NCI-H524 (cell line): ENCODE measurements around the gene INPP5J.
A peak's percentile ranks its signal among the peaks of the same experiment; 100 is the strongest.
"Not testable (repeated sequence)": the region's sequence is repeated elsewhere in the genome, so short reads cannot be mapped to it uniquely, and the experiment has no call there.

Experiments used
- DNase-seq, 2 experiments: peaks; one replicate each; lab custom pipeline; 2025; lab: John Stamatoyannopoulos, UW

INPP5J gene

GRCh38 chr22:31088233-31088986 lies 34.4 kb upstream of the INPP5J start:
- DNase-seq, result no peak

DNA sequence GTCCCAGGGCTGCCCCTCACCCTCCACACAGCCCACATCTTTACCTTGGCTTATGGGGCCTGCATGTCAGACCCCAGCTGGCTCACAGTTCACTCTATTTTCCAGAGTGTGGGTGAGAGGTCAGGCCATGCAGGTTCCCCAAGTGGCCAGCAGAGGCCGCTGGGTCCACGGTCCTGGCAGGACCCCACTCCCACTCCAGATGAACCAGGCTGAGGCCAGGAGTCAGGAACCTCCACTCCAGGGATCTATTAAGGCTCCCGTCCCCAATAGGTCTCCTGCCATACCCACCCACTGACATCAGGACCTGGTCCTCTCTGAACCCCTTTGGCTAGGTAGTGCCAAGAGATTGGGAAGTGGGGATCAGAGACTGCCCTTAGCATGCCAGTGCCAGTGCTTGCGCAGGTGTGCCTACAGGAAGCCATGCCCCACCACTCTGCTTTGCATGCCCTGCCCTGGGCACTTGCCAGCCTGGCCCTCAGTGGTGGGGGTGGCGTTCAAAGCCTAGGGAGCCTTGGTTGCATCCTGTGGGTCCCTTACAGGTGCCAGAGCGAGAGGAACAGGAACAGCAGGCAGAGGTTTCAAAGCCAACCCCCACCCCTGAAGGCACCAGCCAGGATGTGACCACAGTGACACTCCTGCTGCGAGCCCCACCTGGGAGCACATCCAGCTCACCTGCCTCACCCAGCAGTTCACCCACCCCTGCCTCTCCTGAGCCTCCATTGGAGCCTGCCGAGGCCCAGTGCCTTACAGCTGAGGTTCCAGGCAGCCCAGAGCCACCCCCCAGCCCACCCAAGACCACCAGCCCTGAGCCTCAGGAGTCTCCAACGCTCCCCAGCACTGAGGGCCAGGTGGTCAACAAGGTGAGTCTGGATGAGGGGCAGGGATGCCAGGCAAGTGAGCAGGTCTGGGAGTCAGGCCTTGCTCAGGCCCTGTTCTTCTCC lies 33.3 kb upstream of the INPP5J start:
- peak; percentile 25 to 59 for DNase-seq

DNA sequence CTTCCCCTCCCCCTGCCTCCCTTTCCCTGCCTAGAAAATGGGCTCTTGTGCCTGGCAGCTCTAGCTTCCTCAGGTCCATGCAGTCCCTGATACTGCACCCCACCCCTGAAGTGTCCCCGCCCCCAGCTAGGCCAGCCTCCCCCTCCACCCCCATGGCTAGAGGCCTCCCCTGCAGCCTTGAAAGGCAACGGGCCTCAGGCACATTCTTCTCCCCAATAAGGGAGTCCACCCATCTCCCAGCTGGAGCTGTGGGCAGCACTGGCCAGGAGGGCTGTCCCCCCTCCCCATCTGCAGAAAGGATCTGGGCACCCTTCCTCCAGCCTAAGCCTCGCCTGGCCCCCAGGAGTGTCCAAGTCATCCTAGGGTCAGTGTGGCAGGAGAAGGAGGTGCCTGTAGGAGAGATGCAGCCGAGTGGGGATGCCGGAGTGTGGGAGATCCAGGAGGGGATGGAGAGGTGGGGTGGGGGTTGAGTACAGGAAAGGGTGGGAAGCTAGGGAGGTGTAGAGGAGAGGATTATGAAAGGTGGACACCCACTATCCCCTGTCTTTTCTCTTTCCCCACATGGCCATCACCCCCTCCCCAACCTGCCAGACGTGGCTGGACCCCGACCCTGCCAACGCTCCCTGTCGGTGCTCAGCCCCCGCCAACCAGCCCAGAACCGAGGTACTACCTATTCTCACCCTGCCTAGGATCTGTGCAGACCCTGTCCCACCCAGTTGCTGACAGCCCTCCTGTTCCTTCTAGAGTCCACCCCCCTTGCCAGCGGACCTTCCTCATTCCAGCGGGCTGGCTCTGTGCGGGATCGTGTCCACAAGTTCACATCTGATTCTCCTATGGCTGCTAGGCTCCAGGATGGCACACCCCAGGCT lies 32.3 kb upstream of the INPP5J start:
- no peak for DNase-seq

DNA sequence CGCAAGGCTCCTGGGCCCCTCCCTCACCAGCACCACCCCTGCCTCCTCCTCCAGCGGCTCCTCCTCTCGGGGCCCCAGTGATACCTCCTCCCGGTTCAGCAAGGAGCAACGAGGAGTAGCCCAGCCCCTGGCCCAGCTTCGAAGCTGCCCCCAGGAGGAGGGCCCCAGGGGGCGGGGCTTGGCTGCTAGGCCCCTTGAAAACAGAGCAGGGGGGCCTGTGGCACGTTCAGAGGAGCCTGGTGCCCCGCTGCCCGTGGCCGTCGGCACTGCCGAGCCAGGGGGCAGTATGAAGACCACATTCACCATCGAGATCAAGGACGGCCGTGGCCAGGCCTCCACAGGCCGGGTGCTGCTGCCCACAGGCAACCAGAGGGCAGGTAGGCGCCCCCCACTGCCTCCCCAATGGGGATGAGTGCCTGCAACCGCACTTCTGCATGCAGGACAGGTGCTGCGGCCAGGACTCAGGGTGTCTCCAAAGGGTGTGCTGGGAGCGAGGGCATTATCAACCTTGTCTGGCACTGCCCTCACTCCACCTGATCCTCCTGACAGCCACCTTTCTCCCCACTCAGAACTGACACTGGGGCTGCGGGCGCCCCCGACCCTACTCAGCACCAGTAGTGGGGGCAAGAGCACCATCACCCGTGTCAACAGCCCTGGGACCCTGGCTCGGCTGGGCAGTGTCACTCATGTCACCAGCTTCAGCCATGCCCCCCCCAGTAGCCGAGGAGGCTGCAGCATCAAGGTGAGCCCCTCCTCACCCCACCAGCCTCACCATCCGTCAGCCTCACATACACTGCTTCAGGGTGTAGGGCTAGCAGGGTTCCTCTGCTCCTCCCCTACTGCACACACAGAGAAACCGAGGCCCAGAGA lies 31.4 kb upstream of the INPP5J start:
- no peak for DNase-seq

DNA sequence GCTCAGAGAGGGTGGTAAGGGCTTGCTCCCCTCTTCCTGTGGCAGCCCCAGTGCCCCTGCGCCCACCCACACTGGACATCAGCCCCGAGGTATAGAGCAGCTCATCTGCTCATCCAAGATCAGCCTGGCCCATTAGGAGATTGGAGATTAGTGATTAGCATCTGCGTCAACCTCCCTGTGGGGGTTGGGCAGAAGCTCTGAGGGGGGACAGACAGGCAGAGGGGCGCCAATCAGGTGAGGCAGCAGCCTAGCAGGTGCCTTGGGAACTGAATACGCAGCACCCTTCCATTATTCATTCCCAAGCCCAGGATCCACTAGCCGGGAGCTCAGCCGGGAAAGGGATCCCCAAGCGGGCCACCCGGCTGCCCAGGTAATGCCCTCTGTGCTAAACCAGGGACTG lies 30.6 kb upstream of the INPP5J start:
- DNase-seq, result no peak

DNA sequence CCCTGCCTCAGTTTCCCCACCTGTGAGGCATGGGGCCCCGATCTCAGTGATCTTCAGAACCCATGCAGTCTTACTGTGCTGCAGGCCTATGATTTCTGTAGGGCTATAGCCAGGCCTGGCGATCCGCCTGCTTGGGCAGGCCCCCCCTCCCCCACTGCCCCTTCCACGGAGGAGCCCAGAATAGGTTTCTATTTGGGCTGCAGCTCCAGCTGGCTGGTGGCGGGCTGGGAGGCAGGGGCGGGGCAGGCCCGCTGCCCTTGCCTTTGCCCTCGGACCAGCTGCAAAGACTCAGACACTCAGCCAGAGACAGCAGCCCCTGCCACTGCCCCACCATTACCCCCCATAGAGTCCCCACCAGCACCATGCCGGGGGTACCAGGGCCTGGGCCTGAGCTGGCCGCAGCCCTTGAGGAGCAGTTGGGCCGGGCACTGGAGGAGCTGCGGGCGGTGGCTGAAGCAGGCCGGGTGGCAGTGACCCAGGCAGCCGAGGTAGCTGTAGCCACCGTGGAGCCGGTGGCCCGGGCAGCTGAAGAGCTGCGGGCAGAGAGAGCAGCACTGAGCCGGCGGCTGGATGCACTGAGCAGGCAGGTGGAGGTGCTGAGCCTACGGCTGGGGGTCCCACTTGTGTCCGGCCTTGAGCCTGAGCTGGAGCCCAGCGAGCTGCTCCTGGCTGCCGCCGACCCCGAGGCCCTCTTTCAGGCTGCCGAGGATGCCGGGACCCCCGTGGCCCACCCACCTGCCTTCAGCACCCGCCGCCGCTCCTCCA lies 29.5 kb upstream of the INPP5J start:
- no peak for DNase-seq

- DNase-seq, result no peak
Observed at GRCh38 chr22:31094021-31094551, 28.7 kb upstream of the INPP5J start.

- no peak for DNase-seq
Observed at GRCh38 chr22:31094741-31095140, 28.0 kb upstream of the INPP5J start.

DNA sequence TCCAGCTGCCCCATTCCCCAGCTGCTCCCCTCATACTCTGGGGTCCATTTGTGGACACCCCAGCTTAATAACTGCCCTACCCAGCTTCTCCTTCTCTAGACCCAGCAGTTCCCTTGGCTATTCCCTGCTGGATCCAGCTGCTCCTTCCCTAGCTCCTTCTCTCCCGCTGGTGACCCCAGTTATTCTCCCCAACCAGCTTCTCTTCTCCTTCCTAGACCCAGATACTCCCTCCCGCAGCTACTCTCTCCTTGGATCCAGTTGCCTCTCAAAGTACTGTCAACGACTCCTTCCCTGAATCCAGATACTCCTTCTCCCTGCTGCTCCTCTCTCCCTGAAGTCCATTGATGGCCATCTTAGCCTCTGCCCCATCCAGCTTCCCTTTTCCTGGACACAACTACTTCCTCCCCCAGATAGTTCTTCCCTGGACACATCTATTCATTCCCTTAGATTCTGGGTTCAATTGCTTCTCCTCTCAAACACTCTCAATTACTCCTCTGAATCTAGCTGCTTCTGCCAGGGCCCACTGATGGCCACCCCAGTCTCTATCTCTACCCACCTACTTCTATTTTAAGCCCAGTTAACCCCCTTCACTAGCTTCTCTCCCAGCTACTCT lies 27.0 kb upstream of the INPP5J start:
- DNase-seq, result no peak

GRCh38 chr22:31096657-31097279 lies 26.0 kb upstream of the INPP5J start:
- no peak for DNase-seq

- DNase-seq, result not testable (repeated sequence)
Observed at GRCh38 chr22:31097539-31097938, 25.2 kb upstream of the INPP5J start.

DNA sequence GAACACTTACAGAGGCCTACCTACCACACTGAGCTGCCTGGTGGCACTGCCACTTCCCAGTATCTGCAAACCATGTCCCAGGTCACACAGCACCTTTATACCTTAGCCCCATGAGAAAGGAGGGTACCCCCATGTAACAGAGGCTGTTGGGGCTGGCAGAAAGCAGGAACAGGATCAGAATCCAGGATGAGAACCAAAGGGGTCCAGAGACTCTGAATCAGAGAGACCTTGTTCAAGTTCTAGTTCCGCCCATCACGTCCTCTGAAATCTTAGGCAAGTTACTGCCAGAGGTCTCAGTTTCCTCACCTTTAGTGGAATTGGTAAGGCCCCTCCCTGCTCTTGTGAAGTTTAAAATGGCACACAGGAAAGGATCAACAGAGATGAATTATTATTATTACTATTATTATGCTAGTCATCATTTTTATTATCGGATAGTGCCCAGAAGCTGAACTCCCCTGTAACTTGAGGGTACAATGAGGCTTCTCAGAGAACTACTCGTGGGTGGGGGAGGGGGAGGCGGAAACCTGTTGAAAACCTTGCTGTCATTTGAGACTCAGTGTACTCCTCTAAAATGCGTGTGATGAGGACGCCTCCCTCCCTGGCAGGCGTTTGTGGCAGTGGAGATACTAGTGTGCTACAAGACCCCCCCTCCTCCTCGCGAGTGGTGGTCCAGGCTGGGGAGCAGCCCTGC lies 24.7 kb upstream of the INPP5J start:
- no peak for DNase-seq

DNA sequence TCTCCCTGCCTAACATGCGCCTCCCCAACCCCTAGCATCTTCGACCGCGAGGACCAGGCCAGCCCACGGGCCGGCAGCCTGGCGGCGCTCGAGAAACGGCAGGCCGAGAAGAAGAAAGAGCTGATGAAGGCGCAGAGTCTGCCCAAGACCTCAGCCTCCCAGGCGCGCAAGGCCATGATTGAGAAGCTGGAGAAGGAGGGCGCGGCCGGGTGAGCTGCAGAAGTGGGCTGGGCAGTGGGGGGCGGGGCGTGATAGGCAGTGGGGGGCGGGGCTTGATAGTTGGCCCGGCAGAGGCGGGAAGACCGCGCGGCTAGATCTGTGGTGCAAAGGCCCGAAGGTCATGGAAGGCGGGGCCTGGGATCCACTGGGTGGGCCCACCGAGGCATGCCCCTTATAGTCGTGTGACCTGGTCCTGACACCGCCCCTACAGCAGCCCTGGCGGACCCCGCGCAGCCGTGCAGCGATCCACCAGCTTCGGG lies 24.1 kb upstream of the INPP5J start:
- DNase-seq, result no peak

DNA sequence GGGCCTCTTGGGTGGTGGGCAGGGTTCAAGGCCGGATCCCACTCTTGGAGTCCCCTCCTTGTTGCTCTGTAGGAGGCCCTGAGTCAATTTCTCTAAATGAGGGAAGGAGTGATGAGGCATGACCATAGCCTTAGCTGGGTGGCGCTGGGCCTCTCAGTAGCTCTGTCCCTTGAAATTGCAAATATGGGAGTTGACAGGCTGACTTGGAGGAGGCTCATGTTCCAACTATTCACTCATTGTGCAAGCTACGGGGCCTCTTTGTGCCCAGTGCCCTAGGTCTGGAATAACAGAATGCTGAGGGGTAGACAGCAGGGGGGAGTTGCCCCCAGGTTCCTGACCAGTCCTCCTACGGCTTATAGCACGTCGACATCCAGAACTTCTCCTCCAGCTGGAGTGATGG lies 23.4 kb upstream of the INPP5J start:
- no peak for DNase-seq

GRCh38 chr22:31099841-31100761 lies 22.7 kb upstream of the INPP5J start:
- DNase-seq, result no peak

GRCh38 chr22:31100762-31101525 lies 21.8 kb upstream of the INPP5J start:
- DNase-seq, result no peak
